ENCODE data around the gene PHLDA3.
"Not testable (repeated sequence)": the region's sequence is repeated elsewhere in the genome, so short reads cannot be mapped to it uniquely, and the experiment has no call there.

The PHLDA3 gene

GRCh38 chr1:201485184-201485774, 16.3 kb upstream of the PHLDA3 start:
- DNase-seq = no peak

GRCh38 chr1:201483373-201483949, 14.5 kb upstream of the PHLDA3 start:
- no peak for DNase-seq

GRCh38 chr1:201482755-201483154, 13.8 kb upstream of the PHLDA3 start:
- DNase-seq = no peak

- peak; percentile 62 for DNase-seq
Observed at GRCh38 chr1:201481761-201482493, 12.9 kb upstream of the PHLDA3 start.

GRCh38 chr1:201481004-201481380, 12.0 kb upstream of the PHLDA3 start:
- DNase-seq = no peak

- peak; percentile 60 for DNase-seq
Observed at GRCh38 chr1:201480231-201481003, 11.4 kb upstream of the PHLDA3 start.

- DNase-seq = no peak
Observed at GRCh38 chr1:201479201-201479730, 10.3 kb upstream of the PHLDA3 start.

- not testable (repeated sequence) for DNase-seq
Observed at GRCh38 chr1:201478666-201479065, 9.7 kb upstream of the PHLDA3 start.

GRCh38 chr1:201476670-201477344, 7.8 kb upstream of the PHLDA3 start:
- DNase-seq = no peak

GRCh38 chr1:201475915-201476669, 7.1 kb upstream of the PHLDA3 start:
- DNase-seq = no peak

- no peak for DNase-seq
Observed at GRCh38 chr1:201475130-201475529, 6.1 kb upstream of the PHLDA3 start.

GRCh38 chr1:201473296-201473695, 4.3 kb upstream of the PHLDA3 start:
- no peak for DNase-seq

GRCh38 chr1:201472321-201472720, 3.3 kb upstream of the PHLDA3 start:
- DNase-seq = not testable (repeated sequence)

- no peak for DNase-seq
Observed at GRCh38 chr1:201471772-201472171, 2.8 kb upstream of the PHLDA3 start.

- no peak for DNase-seq
Observed at GRCh38 chr1:201470581-201470980, 1.6 kb upstream of the PHLDA3 start.

GRCh38 chr1:201469645-201470074, 672 bp upstream of the PHLDA3 start:
- no peak for DNase-seq

GRCh38 chr1:201468501-201468843, 516 bp downstream of the PHLDA3 start:
- no peak for DNase-seq

- no peak for DNase-seq
Observed at GRCh38 chr1:201466492-201466891, 2.5 kb downstream of the PHLDA3 start.

- DNase-seq = no peak
Observed at GRCh38 chr1:201465698-201466290, 3.2 kb downstream of the PHLDA3 start.

GRCh38 chr1:201463071-201463552, 5.9 kb downstream of the PHLDA3 start:
- DNase-seq = no peak

GRCh38 chr1:201461645-201462441, 7.1 kb downstream of the PHLDA3 start:
- DNase-seq = no peak
